NCI-H460 (cell line): ENCODE measurements around the gene FGF3. TPM values are rescaled to one million over a fixed set of nuclear protein-coding genes. Genes with fewer than 3 reads are reported as not detected.

Source experiments
- DNase-seq: peaks from one replicate; pipeline ENCODE4 v3.0.0-alpha.2; 2016; ENCODE audit warnings: low read depth; ENCODE audit errors: extremely low read depth
- total RNA-seq: library from RNA; depleted of rRNA; stranded (reverse); fragments of >200 nt; shearing (Covaris generic); gene quantifications from 2 replicates; pipeline ENCODE4 v1.2.3, GENCODE V29; 2014

The FGF3 gene
- total RNA-seq, 1 experiment from 2014 or later, result not detected

- no peak for DNase-seq
Observed at GRCh38 chr11:69807106-69807815, 12.0 kb downstream of the FGF3 start.

DNA sequence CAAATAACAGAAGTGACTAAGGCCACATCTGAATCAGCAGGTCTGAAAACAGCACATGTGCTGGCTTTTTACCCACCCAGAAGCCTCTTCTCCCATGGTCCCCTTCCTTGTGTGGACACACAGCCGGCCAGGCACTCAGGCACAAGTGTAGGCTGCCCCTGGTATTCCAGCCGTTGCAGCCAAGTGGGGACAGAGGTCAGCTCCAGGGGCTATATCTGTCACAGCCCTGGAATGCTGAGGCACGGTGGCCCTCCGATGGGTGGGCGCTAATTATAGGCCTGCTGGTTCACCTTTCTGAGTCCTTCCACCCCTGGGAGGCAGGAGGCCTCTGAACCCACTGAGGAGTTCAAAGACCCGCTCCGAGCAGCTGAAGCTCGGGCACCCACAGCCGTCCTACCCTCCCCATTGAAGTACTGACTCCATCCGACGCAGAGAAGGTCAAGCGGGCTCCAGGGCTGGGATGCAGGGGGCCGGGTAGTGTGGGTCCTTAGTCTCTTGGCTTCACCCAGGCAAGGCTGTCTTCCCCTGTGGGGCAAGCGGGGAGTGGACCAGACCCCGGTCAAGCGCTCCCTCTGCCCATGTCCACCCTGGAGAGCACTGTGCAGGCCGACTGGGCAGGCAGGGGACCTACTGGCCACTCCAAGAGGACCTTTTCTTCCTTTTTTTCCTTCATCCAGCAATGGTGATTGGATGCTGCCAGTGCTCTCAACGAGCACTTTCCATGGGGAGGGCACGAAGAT, 14.3 kb downstream of the FGF3 start:
- no peak for DNase-seq

DNA sequence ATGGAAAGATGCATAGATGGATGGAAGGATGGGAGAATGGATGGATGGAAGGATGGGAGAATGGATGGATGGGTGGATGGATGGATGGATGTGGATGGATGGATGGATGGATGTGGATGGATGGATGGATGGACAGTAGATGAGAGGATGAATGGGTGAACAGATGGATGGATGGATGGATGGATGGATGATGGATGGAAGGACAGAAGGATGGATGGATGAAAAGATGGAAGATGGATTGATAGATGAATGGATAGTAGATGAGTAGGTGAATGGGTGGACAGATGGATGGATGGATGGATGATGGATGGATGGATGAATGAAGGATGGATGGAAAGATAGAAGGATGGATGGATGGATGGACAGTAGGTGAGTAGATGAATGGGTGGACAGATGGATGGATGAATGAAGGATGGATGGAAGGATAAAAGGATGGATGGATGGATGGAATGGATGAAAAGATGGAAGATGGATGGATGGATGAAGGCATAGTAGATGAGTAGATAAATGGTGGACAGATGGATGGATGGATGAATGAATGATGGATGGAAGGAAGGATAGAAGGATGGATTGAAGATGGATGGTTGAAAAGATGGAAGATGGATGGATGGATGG, 15.5 kb downstream of the FGF3 start:
- no peak for DNase-seq

DNA sequence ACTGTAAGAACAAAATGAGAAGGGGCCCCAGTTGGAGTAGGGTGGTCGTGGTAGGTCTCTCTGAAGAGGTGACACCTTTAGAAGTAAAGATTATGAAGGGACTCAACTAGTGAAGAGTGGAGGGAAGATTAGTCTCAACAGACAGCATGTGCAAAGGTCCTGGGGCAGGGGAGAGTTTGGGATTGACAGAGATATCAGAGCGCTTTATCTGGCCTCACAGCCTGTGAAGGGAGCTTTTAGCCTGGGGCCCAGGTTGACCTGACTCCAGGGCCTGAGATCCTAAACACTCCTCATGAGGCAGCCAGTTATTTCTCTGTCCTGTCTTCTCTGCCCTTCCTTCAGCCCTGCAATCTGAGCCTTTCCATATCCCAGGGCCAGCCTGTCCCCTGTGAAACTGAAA, 16.2 kb downstream of the FGF3 start:
- DNase-seq, result no peak

GRCh38 chr11:69802590-69802989, 16.6 kb downstream of the FGF3 start:
- DNase-seq, result no peak

DNA sequence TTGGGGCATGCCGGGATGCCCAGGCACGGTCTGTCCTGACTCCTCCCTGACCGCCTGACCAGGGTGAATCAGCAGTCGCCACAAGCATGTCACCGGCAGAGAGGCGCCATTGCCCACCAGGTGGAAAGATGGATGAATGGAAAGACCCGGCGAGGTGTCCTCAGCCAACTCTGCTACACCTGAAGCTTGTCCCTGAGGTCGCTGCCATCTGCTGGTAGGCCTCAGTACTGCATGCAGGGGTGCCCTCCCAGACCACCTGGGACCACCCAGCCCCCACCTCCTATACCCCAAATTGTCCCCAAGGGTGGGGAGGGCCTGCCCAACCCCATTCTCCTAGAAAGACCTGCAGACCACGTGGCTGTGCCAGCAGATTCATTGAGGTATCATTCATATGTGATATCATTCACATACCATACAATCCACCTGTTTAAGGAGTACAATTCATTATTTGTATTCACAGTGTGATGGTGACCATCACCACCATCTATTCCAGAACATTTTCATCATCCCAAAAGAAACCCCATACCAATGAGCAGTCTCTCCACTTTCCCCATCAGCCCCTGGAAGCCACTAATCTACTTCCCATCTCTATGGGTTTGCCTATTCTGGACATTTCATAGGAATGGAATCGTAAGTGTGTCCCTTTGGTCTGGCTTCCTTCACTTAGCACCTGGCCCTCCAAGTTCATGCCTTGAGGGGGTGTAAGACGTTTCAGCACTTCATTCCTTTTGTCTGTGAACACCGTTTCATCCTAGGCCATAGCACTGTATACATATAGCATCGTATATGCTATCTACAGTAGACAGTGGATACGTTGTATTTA, 17.5 kb downstream of the FGF3 start:
- no peak for DNase-seq

DNA sequence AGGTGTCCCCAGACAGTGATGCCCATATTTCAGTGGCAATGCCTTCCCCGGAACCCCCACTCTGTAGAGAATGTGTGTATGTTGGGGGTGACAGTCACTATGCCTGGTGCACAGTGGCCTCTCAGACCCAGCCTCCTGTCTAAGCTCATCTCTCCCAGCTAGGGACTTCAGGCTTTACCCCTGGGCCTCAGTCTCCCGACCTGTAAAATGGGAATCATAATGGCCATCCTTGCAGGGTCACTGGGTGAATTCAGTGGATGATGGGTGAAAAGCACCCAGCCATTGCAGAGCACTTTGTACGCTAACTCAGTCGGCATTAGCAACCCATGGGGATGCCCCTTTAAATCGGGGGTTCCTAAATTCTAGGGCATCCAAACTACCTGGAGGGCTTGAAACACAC, 18.9 kb downstream of the FGF3 start:
- DNase-seq, result no peak

GRCh38 chr11:69799582-69799981, 19.6 kb downstream of the FGF3 start:
- DNase-seq, result no peak

GRCh38 chr11:69799097-69799496, 20.1 kb downstream of the FGF3 start:
- no peak for DNase-seq

DNA sequence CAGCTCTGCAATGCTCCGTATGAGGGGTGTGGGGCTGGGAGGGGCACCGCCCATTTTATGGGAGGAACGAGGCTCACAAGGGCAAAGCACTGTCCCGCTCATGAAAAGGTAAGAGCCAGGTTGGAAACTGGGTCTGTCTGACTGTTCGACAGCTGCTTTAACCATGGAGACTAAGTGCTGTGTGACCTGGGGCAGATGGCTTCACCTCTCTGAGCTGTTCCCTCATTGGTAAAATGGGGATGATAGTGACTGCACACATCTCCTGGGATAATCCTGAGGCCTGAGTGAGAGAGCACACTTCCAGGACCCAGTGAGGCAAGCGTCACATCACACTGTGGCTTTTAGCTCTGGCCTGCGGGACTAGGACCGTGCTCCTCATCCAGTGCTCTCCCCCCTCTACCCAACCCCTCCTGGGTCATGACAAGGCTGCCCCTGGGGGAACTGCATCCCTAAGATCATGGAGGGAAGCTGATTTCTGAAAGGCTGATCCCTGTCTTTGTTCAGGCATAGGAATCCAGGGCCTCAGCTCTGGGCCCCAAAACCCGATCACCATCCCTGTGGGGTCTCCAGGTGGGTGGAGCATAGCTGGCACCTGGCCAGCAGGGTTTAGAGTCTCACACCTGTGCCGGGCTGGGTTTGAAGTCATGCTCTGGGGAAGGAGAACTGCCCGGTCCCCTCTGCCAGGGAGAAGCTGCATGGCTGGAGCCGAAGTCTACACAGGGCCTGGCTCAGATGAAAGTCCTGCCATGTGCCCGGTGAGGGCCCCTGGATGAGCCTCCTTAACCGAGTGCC, 21.3 kb downstream of the FGF3 start:
- DNase-seq, result no peak

DNA sequence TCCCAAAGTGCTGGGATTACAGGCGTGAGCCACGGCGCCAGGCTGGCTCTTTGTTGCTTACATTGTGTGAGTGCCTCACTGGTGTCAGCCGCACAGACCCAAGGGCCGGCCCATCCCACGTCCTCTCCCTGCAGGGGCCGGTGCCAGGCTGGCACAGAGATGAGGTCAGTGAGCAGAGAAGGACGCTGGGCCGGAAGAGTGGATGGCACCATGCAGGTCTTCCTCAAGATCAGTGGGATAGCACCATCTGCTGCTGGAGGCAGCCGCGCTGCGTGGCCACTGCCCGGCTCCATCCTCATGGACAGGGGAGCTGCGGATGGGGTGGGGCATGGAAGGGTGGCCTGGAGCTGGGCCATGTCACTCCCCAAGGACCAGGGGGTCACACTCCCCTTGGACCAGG, 22.1 kb downstream of the FGF3 start:
- no peak for DNase-seq

- no peak for DNase-seq
Observed at GRCh38 chr11:69796063-69796462, 23.2 kb downstream of the FGF3 start.

DNA sequence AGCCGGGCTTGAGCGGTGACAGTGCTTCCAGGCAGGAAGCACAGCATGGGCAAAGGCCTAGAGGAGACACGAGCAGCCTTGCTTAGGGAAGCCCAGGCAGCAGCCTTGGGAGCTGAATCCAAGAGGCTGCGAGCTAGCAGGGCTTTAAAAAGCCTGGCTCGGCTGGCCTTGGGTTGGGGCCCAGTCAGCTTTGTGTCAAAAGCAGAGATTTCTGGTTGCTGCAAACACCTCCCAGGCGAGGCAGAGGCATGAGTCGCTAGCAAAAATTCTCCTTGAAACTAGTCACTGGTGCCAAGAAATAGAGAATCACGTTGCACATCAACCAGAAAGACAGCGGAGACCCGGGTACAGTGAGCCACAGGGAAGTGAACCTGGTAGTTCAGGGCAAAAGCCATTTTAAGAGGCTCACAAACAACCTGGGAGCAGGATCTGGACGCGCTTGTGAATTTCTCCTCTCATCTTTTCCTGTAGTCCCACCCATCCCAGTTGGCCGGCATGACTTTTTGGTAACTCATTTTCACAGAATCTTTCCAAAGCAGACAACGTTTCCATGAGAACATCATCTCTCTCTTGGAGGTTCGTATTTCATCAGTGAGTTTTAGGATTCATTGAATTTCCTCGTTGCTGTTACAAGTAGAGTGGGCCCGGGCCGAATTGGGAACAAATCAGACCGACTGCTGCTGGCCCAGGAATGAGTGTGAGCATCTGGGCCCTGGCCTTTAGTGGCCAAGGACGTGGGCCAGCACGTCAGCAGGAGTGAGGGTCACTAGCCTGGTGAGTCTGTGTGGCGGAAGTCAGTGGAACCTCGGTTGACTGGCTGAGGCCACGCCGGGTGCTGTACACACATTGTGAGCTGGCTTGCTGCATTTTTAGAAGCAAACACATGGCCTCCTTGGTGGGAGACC, 27.7 kb downstream of the FGF3 start:
- no peak for DNase-seq

DNA sequence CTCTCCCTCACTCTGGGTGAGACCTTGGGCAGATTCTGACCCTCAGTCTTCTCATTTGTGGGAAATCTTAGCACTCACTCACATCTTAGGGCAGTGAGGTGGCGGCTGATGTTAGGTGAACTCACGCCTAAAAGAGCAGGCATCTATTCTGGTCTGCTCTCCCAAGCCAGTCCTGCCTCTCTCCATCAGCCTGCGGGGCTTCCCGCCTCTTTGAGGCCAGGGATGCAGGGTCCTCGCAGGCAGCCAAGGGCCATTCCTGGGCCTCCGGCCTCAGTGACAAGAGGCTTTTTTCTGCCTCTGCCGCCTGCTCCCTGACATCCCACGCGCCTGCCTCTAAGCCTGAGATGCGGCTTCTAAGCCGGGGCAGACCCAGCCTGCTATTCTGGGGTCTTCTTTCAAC, 30.3 kb downstream of the FGF3 start:
- no peak for DNase-seq

DNA sequence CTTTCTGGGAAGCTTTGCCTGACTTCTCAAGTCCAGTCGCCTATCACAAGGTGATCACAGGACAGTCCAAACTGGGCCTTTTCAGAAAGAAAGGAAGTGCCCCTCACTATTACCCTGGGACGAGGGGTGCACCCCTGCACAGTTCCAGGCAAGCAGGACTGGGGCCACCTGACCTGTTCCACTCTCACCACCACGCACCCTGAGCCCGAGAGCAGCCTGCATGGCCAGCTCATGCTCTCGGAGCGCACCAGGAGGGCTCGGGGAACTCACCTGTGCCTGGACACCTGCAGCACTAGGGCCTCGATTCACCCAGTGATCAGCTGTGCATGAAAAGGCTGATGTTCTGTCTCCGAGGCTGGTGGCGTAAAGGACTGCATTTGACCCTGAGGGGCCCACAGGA, 31.3 kb downstream of the FGF3 start:
- no peak for DNase-seq

DNA sequence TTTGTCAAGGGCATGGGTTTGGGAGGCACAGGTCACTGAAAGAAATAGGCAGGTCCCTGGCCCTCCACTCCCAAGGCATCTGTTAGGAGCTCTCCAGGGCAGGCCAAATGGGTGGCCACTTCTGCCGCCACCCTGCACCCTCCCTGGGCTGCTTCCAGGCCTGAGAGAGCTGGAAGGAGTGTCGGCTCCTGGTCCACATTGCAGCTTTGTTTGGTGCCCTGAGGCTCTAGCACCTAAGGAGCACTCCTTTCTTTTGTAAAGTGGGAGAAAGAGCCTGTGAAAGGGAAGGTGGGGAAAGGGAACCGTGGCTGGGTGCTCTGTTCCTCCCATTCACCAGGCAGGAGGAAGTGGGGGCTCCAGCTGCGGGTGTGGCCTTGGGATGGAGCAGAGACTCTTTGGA, 31.8 kb downstream of the FGF3 start:
- DNase-seq, result no peak

GRCh38 chr11:69781241-69781640, 38.0 kb downstream of the FGF3 start:
- DNase-seq, result no peak

DNA sequence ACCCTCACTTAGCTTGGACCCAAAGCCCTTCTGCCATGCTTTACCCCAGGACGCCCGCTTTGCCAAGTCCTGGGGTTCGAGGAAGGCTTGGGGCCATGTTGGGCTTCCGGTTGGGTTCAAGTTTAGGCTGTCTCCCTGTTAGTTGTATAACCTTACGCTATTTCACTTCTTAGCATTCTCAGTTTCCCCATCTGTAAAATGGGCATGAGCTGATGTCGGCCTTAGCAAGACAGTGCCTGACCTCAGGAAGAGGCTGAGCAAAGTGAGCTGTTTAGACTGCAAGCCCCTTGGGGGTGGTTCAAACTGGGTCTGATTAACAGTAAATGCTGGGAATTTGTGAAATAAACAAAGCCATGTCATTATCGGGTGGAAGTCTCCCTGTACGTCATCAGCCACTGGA, 40.8 kb downstream of the FGF3 start:
- no peak for DNase-seq

DNA sequence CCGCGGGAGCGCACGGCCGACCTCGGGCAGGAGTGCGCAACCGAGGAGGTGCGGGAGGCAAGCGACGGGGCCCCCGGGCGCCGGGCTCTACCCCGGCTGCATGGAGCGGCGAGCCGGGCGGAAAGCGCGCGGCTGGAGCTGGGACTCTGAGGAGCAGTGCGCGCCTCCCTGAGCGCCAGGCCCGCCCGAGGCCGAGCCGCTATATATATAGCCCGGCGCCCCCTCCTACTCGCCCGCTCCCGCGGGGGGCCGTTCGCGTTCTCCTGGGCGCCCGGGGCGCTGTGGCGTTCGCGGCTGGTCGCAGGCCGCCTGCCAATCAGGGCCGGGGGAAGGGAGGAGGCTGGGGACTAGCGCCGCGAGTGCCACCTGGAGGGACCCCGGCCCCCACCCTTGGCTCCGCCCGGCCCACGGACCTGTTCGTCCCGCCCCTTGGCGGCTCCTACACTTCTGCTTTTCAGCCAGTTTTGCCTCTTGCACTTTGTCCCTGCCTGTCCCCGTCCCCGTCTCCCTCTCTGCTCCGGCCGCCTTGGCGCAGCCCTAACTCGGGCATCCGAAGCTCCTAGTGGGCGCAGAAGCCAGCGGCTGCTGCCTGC, 44.0 kb downstream of the FGF3 start, which contains the start of gene FGF4:
TSS of gene FGF4 (minus strand) at position 179 of the 593 bp plus-strand sequence. CDS start 257 bp downstream, outside the sequence.
- no peak for DNase-seq
